DOHH2 (cell line): ENCODE results near the gene PTX4.

Source experiments
- CTCF ChIP-seq: fragments of 200-600 bp; sonication (generic); IDR thresholded peaks from one replicate; pipeline ENCODE4 v1.5.1; 2014; ENCODE audit warnings: antibody characterized with exemption, mild to moderate bottlenecking, low read depth, low read length; ENCODE audit not compliant: poor library complexity, severe bottlenecking
- EZH2phosphoT487 ChIP-seq: fragments of 200-600 bp; sonication (generic); IDR thresholded peaks from 2 replicates; pipeline ENCODE4 v1.6.1; 2017; ENCODE audit warnings: borderline replicate concordance, mild to moderate bottlenecking, antibody characterized with exemption, low read length, moderate library complexity, mixed read lengths

DNA sequence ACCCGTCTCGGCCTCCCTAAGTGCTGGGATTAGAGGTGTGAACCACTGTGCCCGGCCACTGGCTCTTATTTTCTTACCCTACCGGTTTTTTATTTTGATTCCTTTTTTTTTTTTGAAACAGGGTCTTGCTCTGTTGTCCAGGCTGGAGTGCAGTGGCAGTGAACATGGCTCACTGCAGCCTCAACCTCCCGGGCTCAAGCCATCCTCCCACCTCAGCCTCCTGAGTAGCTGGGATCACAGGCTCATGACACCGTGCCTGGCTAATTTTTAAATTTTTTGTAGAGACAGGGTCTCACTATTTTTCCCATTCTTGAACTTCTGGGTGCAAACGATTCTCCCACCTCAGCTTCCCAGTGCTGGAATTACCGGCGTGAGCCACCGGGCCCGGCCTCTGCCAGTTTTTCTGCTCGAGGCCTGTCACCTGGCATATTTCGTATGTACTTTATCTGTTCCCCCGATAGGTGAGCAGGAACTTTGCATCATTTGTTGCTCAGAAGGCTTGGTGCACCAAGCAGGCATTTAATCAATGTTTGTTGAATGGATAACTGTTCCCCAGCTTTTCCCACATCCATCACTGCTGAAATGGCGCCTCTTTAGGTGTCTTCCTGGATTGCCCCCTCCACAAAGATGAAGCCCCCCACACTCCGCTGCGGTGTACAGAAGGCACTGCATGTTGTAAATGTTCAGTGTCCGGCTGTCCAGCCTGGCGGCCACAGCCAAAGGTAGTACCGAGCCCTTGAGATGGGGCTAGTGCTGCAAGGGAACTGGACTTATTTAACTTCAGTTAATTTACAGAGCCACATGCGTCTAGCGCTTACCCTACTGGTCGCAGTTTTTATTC is 3.6 kb upstream of the PTX4 start:
- TF ChIP-seq EZH2phosphoT487 (no peak), CTCF (no peak)
